IMR-90 (cell line): ENCODE results near the gene TAAR1. TPM values are rescaled to one million over a fixed set of nuclear protein-coding genes. Genes with fewer than 3 reads are reported as not detected.

Source experiments
- ATAC-seq: fragments of 200-7000 bp; cut with Tn5 transposase; 2 replicates; pipeline ENCODE4 v1.9.1; 2020; ENCODE audit warnings: low read depth, mild to moderate bottlenecking, moderate library complexity
- BruUV-seq: library from RNA; stranded (reverse); fragments of 400-500 nt; replicated peaks from 2 replicates; lab custom pipeline; 2021; lab: Mats Ljungman, UMichigan
- CTCF ChIA-PET: fragments of 300-600 bp; formaldehyde crosslinking; extraction: SDS; loops from one replicate; lab custom pipeline; 2021; ENCODE audit warnings: antibody characterized with exemption; lab: Yijun Ruan, JAX
- POLR2A ChIA-PET: fragments of 300-600 bp; sonication (Branson Sonifier 250); formaldehyde crosslinking; loops from one replicate; lab custom pipeline; 2022; ENCODE audit warnings: antibody characterized with exemption; ENCODE audit not compliant: unreplicated experiment; lab: Charles Lee
- DNase-seq: peaks from one replicate; pipeline ENCODE4 v3.0.0; 2013
- H2AFZ ChIP-seq: replicated peaks from 2 replicates; pipeline ENCODE3; 2013; ENCODE audit warnings: low read length, mild to moderate bottlenecking; ENCODE audit not compliant: poor library complexity
- H2AK5ac ChIP-seq: 2 replicates; pipeline ENCODE4 v1.6.1; 2013; ENCODE audit warnings: low read depth, low read length, inconsistent platforms
- H2AK9ac ChIP-seq: replicated peaks from 2 replicates; pipeline ENCODE3; 2013; ENCODE audit warnings: mild to moderate bottlenecking, low read depth, low read length, moderate library complexity; ENCODE audit not compliant: poor library complexity
- H2BK120ac ChIP-seq: 2 replicates; pipeline ENCODE4 v1.6.1; 2013; ENCODE audit warnings: low read depth, low read length, inconsistent platforms
- H2BK15ac ChIP-seq: 3 replicates; pipeline ENCODE4 v1.6.1; 2013; ENCODE audit warnings: low read depth, low read length, inconsistent platforms
- H2BK20ac ChIP-seq: 2 replicates; pipeline ENCODE4 v1.6.1; 2013; ENCODE audit warnings: low read depth, mild to moderate bottlenecking, inconsistent platforms, low read length, moderate library complexity
- H2BK5ac ChIP-seq: 2 replicates; pipeline ENCODE4 v1.6.1; 2013; ENCODE audit warnings: mild to moderate bottlenecking, low read depth, low read length, inconsistent platforms; ENCODE audit not compliant: poor library complexity, severe bottlenecking
- H3K14ac ChIP-seq: replicated peaks from 2 replicates; pipeline ENCODE4 v1.6.1; 2013; ENCODE audit warnings: low read depth, low read length, inconsistent platforms
- H3K18ac ChIP-seq: 2 replicates; pipeline ENCODE4 v1.6.1; 2013; ENCODE audit warnings: low read depth, low read length, control low read depth
- H3K23ac ChIP-seq: 2 replicates; pipeline ENCODE4 v1.6.1; 2013; ENCODE audit warnings: low read depth, low read length, inconsistent platforms
- H3K27ac ChIP-seq: 2 replicates; pipeline ENCODE4 v1.5.1; 2013; ENCODE audit warnings: mild to moderate bottlenecking, control low read depth, low read length; ENCODE audit not compliant: insufficient read depth
- H3K27me3 ChIP-seq: 2 replicates; pipeline ENCODE4 v1.6.1; 2013; ENCODE audit warnings: low read length; ENCODE audit not compliant: control insufficient read depth, insufficient read depth
- H3K36me3 ChIP-seq: 2 replicates; pipeline ENCODE4 v1.6.1; 2013; ENCODE audit warnings: low read length, mixed read lengths; ENCODE audit not compliant: control insufficient read depth, insufficient read depth
- H3K4ac ChIP-seq: 2 replicates; pipeline ENCODE4 v1.6.1; 2013; ENCODE audit warnings: low read depth, low read length, inconsistent platforms
- H3K4me1 ChIP-seq: 2 replicates; pipeline ENCODE4 v1.6.1; 2013; ENCODE audit warnings: low read length, mixed read lengths; ENCODE audit not compliant: control insufficient read depth, insufficient read depth
- H3K4me2 ChIP-seq: 2 replicates; pipeline ENCODE4 v1.6.1; 2013; ENCODE audit warnings: low read depth, mild to moderate bottlenecking, control low read depth, low read length, moderate library complexity
- H3K4me3 ChIP-seq: 2 replicates; pipeline ENCODE4 v1.5.1; 2013; ENCODE audit warnings: low read depth, mild to moderate bottlenecking, control low read depth, low read length, moderate library complexity; ENCODE audit not compliant: insufficient read depth
- H3K56ac ChIP-seq: 2 replicates; pipeline ENCODE4 v1.6.1; 2013; ENCODE audit warnings: low read length, inconsistent platforms; ENCODE audit not compliant: insufficient read depth; ENCODE audit errors: extremely low read depth
- H3K79me1 ChIP-seq, 2 experiments: 2 replicates each; pipeline ENCODE4 v1.6.1; 2013; ENCODE audit warnings: low read length in 2 of 2, inconsistent platforms in 1 of 2, low read depth in 1 of 2
- H3K9ac ChIP-seq: 2 replicates; pipeline ENCODE4 v1.6.1; 2013; ENCODE audit warnings: low read depth, low read length, control low read depth
- H3K9me1 ChIP-seq: 2 replicates; pipeline ENCODE4 v1.6.1; 2013; ENCODE audit warnings: low read length, inconsistent platforms; ENCODE audit not compliant: insufficient read depth
- H3K9me3 ChIP-seq: 2 replicates; pipeline ENCODE4 v1.6.1; 2013; ENCODE audit warnings: low read length; ENCODE audit not compliant: control insufficient read depth, insufficient read depth
- H4K20me1 ChIP-seq: 2 replicates; pipeline ENCODE4 v1.6.1; 2013; ENCODE audit warnings: low read length, inconsistent platforms; ENCODE audit not compliant: insufficient read depth
- H4K5ac ChIP-seq: 2 replicates; pipeline ENCODE4 v1.6.1; 2013; ENCODE audit warnings: mild to moderate bottlenecking, low read depth, low read length, control low read depth
- H4K8ac ChIP-seq, 2 experiments: 2 replicates each; pipeline ENCODE4 v1.6.1; 2013; ENCODE audit warnings: low read depth in 2 of 2, low read length in 2 of 2, control low read depth in 1 of 2, inconsistent platforms in 1 of 2
- H4K91ac ChIP-seq: 2 replicates; pipeline ENCODE4 v1.6.1; 2013; ENCODE audit warnings: low read depth, low read length, inconsistent platforms; ENCODE audit not compliant: insufficient read depth
- BHLHE40 ChIP-seq: fragments of 150-350 bp; IDR thresholded peaks from 2 replicates; pipeline ENCODE4 v1.6.1; 2016; ENCODE audit warnings: mild to moderate bottlenecking, low read depth, low read length
- CEBPB ChIP-seq: IDR thresholded peaks from 2 replicates; pipeline ENCODE4 v1.6.1; 2012; ENCODE audit warnings: low read depth, low read length, improper control_type of control experiment
- CTCF ChIP-seq: conservative IDR thresholded peaks from 2 replicates; pipeline ENCODE4 v1.5.1; 2012; ENCODE audit warnings: mild to moderate bottlenecking, low read depth, low read length, improper control_type of control experiment
- WGBS, 2 experiments: methylation state at CpG; one replicate each; pipeline versions ENCODE4 v1.1.5 to v1.1.7; 2013; ENCODE audit warnings: missing lambda C conversion rate in 2 of 2; ENCODE audit not compliant: insufficient read length in 1 of 2; ENCODE audit errors: extremely low coverage in 2 of 2; 5-methylcytosine and 5-hydroxymethylcytosine counted together
- dilution Hi-C: fragments of 300-500 bp; cut with HindIII; formaldehyde crosslinking; loops from one replicate; pipeline ENCODE4 v1.14.3; 2018; ENCODE audit warnings: low sequenced_read_pairs; ENCODE audit not compliant: unreplicated experiment
- in situ Hi-C: fragments of 300-500 bp; cut with MboI; formaldehyde crosslinking; loops from 3 replicates; pipeline ENCODE4 v1.14.3; 2019; ENCODE audit warnings: low sequenced_read_pairs, inconsistent platforms, mixed read lengths
- intact Hi-C: fragments of 100-400 bp; cut with micrococcal nuclease; formaldehyde crosslinking; loops from 2 replicates; pipeline ENCODE4 v1.10.0; 2022
- polyA plus RNA-seq, 3 experiments: library from polyadenylated mRNA; depleted of rRNA; stranded (reverse); fragments of >200 nt; gene quantifications; 2 replicates each; pipeline ENCODE4 v1.2.3, GENCODE V29; 2012; ENCODE audit warnings: low replicate concordance in 1 of 3
- total RNA-seq: library from RNA; depleted of rRNA; stranded (reverse); fragments of >200 nt; gene quantifications from 2 replicates; pipeline ENCODE4 v1.2.3, GENCODE V29; 2012
- TF ChIP-seq, protein P1 (sequence below): fragments of 150-350 bp; IDR thresholded peaks from 2 replicates; pipeline ENCODE4 v1.6.1; 2016; ENCODE audit warnings: low read depth, mild to moderate bottlenecking, low read length, moderate library complexity, borderline replicate concordance

Gene TAAR1
- total and polyA plus RNA-seq, 2 of the 4 experiments (the other 2 are of a cell fraction): not detected

DNA sequence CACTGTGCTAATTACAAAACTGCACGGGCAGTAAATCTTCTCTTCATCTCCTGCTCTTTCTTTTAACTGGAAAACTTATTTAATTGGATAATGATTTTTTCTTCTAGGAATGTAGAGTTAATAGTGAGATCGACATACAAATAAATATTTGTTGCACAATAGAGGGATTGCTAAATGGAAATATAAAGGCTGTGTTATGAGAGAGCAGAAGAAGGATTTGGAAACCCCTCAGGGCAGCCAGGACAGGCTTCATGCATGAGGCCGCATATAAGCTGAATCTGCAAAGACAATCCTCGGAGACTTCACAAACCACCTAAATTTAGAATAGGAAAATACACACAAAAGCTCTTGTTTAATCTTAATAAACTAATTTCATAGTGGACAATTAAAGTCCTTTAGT lies 2.9 kb upstream of the TAAR1 start:
- Histone ChIP-seq H3K9me3 (peaks cover 3% of the 10 kb centered on the region; the same call in 1 of the 2 replicates), H3K9ac (no peak overlapping the region), H3K23ac (no peak overlapping the region), H3K36me3 (no peaks in the 10 kb centered on the region), H2BK5ac (no peak overlapping the region), H4K91ac (no peak overlapping the region), H3K4ac (no peak overlapping the region), H3K79me1 (no peaks in the 10 kb centered on the region), H2AK5ac (no peak overlapping the region), H3K4me2 (no peak overlapping the region), H2AK9ac (no peak overlapping the region), H3K56ac (no peak overlapping the region), H3K4me1 (no peaks in the 10 kb centered on the region), H4K20me1 (no peaks in the 10 kb centered on the region), H2AFZ (no peak overlapping the region), H3K27ac (no peak overlapping the region), H4K5ac (no peak overlapping the region), H2BK120ac (no peak overlapping the region), H4K8ac (no peak overlapping the region), H2BK20ac (no peak overlapping the region), H3K18ac (no peak overlapping the region), H3K4me3 (no peak overlapping the region), H3K27me3 (peaks cover 10% of the 10 kb centered on the region), H3K9me1 (no peaks in the 10 kb centered on the region), H3K14ac (no peak overlapping the region), H2BK15ac (no peak overlapping the region)
- BruUV-seq: no TSS peak
- ATAC-seq: no peak
- POLR2A ChIA-PET: no interaction called here
- no peak for TF ChIP-seq BHLHE40
- TF ChIP-seq, protein P1, sequence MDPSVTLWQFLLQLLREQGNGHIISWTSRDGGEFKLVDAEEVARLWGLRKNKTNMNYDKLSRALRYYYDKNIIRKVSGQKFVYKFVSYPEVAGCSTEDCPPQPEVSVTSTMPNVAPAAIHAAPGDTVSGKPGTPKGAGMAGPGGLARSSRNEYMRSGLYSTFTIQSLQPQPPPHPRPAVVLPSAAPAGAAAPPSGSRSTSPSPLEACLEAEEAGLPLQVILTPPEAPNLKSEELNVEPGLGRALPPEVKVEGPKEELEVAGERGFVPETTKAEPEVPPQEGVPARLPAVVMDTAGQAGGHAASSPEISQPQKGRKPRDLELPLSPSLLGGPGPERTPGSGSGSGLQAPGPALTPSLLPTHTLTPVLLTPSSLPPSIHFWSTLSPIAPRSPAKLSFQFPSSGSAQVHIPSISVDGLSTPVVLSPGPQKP: no peak
- TF ChIP-seq CEBPB: peak; percentile 21; the same call in 1 of the 2 replicates
- TF ChIP-seq CTCF: no peak
- intact Hi-C loops: no loop called here
- no peak for DNase-seq
- CTCF ChIA-PET: no interaction called here
- in situ Hi-C loops: loop anchor here (25.0 kb wide), 1 partner anchor 100 kb away; the partner anchor contains the start of gene VNN2
- no CpG with 5 or more reads among the region's 4 CpGs for WGBS, 2 experiments
- dilution Hi-C loops: no loop called here
